ENCODE data around the gene ZNF182. TPM values are rescaled to one million over a fixed set of nuclear protein-coding genes. Genes with fewer than 3 reads are reported as not detected.
"Not testable (repeated sequence)": the region's sequence is repeated elsewhere in the genome, so short reads cannot be mapped to it uniquely, and the experiment has no call there.

ZNF182 gene
- total and polyA plus RNA-seq, 2 of the 13 experiments (the other 11 are each of a cell fraction or from before 2014, with no cell fraction given): 2.1 to 4.5 TPM

DNA sequence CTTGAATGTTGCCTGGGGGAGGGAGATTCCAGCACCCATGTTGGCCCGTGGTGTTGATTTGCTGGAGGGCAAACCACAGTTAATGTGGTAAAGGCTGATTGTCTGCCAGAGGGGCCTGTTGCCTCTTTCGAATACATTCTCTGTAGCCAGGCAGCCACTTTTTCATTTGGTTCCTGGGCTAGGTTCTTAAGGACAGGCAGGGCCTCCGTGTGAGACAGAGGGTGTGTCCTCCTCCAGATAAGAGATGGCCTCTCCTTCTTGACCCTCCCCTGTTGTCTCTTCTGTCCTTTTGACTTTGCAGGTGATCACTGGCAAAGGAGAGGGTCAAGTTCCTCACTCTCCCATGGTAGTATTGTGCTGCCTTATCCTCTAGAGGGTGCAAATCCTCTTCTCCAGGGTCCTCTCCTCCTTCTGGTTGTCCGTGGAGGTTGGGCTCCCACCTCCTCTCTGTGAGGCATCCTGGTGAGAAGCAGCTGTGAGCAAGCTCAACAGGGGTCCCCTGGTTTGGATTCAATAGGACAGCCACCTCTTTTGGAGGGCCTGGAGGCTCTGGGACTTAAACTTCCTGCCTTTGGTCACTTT, 44.9 kb downstream of the ZNF182 start:
- peak; percentile 21 for DNase-seq (ENCODE audit: low spot score)
- TF ChIP-seq, protein P1, sequence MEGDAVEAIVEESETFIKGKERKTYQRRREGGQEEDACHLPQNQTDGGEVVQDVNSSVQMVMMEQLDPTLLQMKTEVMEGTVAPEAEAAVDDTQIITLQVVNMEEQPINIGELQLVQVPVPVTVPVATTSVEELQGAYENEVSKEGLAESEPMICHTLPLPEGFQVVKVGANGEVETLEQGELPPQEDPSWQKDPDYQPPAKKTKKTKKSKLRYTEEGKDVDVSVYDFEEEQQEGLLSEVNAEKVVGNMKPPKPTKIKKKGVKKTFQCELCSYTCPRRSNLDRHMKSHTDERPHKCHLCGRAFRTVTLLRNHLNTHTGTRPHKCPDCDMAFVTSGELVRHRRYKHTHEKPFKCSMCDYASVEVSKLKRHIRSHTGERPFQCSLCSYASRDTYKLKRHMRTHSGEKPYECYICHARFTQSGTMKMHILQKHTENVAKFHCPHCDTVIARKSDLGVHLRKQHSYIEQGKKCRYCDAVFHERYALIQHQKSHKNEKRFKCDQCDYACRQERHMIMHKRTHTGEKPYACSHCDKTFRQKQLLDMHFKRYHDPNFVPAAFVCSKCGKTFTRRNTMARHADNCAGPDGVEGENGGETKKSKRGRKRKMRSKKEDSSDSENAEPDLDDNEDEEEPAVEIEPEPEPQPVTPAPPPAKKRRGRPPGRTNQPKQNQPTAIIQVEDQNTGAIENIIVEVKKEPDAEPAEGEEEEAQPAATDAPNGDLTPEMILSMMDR (CRISPR knock-in tag; IDR thresholded peaks at IDR 0.05): peak; percentile 58
- TF ChIP-seq ZNF678 (CRISPR knock-in tag; IDR thresholded peaks at IDR 0.05): no peak
- TF ChIP-seq SMC3 (IDR thresholded peaks at IDR 0.05; ENCODE audit: low read length): peak; percentile 39; the same call in 1 of the 2 replicates
- peak; percentile 49 for TF ChIP-seq STAG1 (CRISPR knock-in tag; IDR thresholded peaks at IDR 0.05)
- ChIA-PET CTCF (ENCODE audit: low intra/inter-chr PET ratio, low total read pairs) (interaction anchor here (4.0 kb wide), 1 partner anchor 67 kb away, joined by 30 read pairs; no protein-coding TSS in a partner anchor), POLR2A (interaction anchor here (1.1 kb wide), 1 partner anchor 62 kb away, joined by 3 read pairs; no protein-coding TSS in a partner anchor)
- peaks cover 9% of the 10 kb centered on the region for H3K4me1 ChIP-seq (ENCODE audit: insufficient read depth, low read length)
- WGBS (ENCODE audit: low lambda C conversion rate): no CpG with 5 or more reads among the region's 4 CpGs
- no peaks in the 10 kb centered on the region for H4K20me1 ChIP-seq (ENCODE audit: insufficient read depth, low read length)
- H3K4me3 ChIP-seq (replicated peaks in 1 of 3; ENCODE audit: insufficient read depth in 1 of 3, low read depth in 2 of 3, low read length in 3 of 3): no peak overlapping the region
- H2AFZ ChIP-seq (ENCODE audit: low read length): no peak overlapping the region
- FAIRE-seq: peak; percentile 44
- no peaks in the 10 kb centered on the region for H3K27me3 ChIP-seq (ENCODE audit: control insufficient read depth in 1 of 2, insufficient read depth in 2 of 2, low read length in 2 of 2)
- no peaks in the 10 kb centered on the region for H3K9me3 ChIP-seq (ENCODE audit: low read length)
- no peak overlapping the region for H3K4me2 ChIP-seq (ENCODE audit: low read depth, low read length)
- in situ Hi-C loops (cut with HindIII; ENCODE audit: extremely low pct_ligation_motif_present, low pct_unique_long_range_greater_than_20kb) (no loop called here), intact Hi-C loops (cut with micrococcal nuclease; ENCODE audit: unreplicated experiment) (loop anchor here (2.0 kb wide), 1 partner anchor 66 kb away; no protein-coding TSS in a partner anchor)
- no peaks in the 10 kb centered on the region for H3K79me2 ChIP-seq (ENCODE audit: insufficient read depth, low read length)
- BruUV-seq (replicated peaks): no TSS peak
- H3K36me3 ChIP-seq (replicated peaks in 1 of 2; ENCODE audit: control insufficient read depth in 1 of 2, insufficient read depth in 2 of 2, low read length in 2 of 2): no peaks in the 10 kb centered on the region
- no peak overlapping the region for H3K27ac ChIP-seq (ENCODE audit: extremely low read length, insufficient read depth, low read length)
- ATAC-seq: peak; percentile 83
- H3K9ac ChIP-seq (ENCODE audit: insufficient read depth, low read depth, low read length): no peak overlapping the region

DNA sequence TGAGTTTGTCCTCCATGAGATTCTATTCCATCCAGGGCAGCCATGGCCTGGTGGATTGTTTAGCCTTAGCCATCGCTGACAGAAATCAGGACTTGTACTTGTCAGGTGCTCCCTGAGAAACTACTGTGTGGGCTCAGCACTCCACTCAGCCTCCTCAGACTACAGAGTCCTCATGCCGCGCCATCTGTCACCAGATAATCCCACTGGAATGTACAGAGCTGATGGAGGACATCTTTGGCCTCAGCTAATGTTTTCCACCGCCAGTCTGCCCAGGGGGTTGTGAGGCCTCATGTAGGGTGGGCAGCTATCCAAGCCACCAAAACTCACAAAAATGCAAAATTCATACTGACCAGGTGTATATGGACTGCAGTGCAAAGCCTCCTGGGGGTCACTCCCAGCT, 45.6 kb downstream of the ZNF182 start:
- CTCF ChIA-PET (ENCODE audit: low intra/inter-chr PET ratio, low total read pairs): interaction anchor here (4.0 kb wide), 1 partner anchor 68 kb away, joined by 30 read pairs; no protein-coding TSS in a partner anchor
- WGBS (ENCODE audit: low lambda C conversion rate): no CpG with 5 or more reads among the region's 4 CpGs

More for the DNA sequence above, 45.6 kb downstream of the ZNF182 start:
- in situ Hi-C loops (cut with HindIII; ENCODE audit: extremely low pct_ligation_motif_present, low pct_unique_long_range_greater_than_20kb); BruUV-seq (replicated peaks); H4K20me1 ChIP-seq (ENCODE audit: insufficient read depth, low read length); DNase-seq (ENCODE audit: low spot score); H3K27ac ChIP-seq (ENCODE audit: extremely low read length, insufficient read depth, low read length); H3K4me3 ChIP-seq (replicated peaks in 1 of 3; ENCODE audit: insufficient read depth in 1 of 3, low read depth in 2 of 3, low read length in 3 of 3); H3K79me2 ChIP-seq (ENCODE audit: insufficient read depth, low read length); H3K9me3 ChIP-seq (ENCODE audit: low read length); ATAC-seq; H3K36me3 ChIP-seq (replicated peaks in 1 of 2; ENCODE audit: control insufficient read depth in 1 of 2, insufficient read depth in 2 of 2, low read length in 2 of 2); H3K9ac ChIP-seq (ENCODE audit: insufficient read depth, low read depth, low read length); H3K27me3 ChIP-seq (ENCODE audit: control insufficient read depth in 1 of 2, insufficient read depth in 2 of 2, low read length in 2 of 2); FAIRE-seq; H3K4me1 ChIP-seq (ENCODE audit: insufficient read depth, low read length); H3K4me2 ChIP-seq (ENCODE audit: low read depth, low read length); H2AFZ ChIP-seq (ENCODE audit: low read length): not testable (repeated sequence)
- intact Hi-C loops (cut with micrococcal nuclease; ENCODE audit: unreplicated experiment): loop anchor here (2.0 kb wide), 1 partner anchor 67 kb away; no protein-coding TSS in a partner anchor
- POLR2A ChIA-PET: interaction anchor here (1.1 kb wide), 1 partner anchor 63 kb away, joined by 3 read pairs; no protein-coding TSS in a partner anchor
